GM13977 (cell line): Measurements from ENCODE around the gene KLF9.

Experiments
- DNase-seq: peaks from one replicate; pipeline ENCODE4 v3.0.0; 2012; ENCODE audit warnings: low spot score
- in situ Hi-C: fragments of 300-500 bp; cut with MboI; formaldehyde crosslinking; loops from one replicate; pipeline ENCODE4 v1.12.0; 2022; ENCODE audit warnings: low sequenced_read_pairs, low pct_unique_long_range_greater_than_20kb, mixed read lengths, inconsistent platforms; ENCODE audit not compliant: unreplicated experiment
- TF ChIP-seq, protein P1 (sequence below): IDR thresholded peaks from 2 replicates; pipeline ENCODE4 v1.5.1; 2012; ENCODE audit warnings: mild to moderate bottlenecking, control low read depth; ENCODE audit not compliant: insufficient read depth; ENCODE audit errors: extremely low read depth, missing control alignments

KLF9 gene

GRCh38 chr9:70382046-70382708 lies 32.3 kb downstream of the KLF9 start:
- no peak for DNase-seq
- in situ Hi-C loops, result no loop called here
- TF ChIP-seq, protein P1, sequence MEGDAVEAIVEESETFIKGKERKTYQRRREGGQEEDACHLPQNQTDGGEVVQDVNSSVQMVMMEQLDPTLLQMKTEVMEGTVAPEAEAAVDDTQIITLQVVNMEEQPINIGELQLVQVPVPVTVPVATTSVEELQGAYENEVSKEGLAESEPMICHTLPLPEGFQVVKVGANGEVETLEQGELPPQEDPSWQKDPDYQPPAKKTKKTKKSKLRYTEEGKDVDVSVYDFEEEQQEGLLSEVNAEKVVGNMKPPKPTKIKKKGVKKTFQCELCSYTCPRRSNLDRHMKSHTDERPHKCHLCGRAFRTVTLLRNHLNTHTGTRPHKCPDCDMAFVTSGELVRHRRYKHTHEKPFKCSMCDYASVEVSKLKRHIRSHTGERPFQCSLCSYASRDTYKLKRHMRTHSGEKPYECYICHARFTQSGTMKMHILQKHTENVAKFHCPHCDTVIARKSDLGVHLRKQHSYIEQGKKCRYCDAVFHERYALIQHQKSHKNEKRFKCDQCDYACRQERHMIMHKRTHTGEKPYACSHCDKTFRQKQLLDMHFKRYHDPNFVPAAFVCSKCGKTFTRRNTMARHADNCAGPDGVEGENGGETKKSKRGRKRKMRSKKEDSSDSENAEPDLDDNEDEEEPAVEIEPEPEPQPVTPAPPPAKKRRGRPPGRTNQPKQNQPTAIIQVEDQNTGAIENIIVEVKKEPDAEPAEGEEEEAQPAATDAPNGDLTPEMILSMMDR, result no peak

DNA sequence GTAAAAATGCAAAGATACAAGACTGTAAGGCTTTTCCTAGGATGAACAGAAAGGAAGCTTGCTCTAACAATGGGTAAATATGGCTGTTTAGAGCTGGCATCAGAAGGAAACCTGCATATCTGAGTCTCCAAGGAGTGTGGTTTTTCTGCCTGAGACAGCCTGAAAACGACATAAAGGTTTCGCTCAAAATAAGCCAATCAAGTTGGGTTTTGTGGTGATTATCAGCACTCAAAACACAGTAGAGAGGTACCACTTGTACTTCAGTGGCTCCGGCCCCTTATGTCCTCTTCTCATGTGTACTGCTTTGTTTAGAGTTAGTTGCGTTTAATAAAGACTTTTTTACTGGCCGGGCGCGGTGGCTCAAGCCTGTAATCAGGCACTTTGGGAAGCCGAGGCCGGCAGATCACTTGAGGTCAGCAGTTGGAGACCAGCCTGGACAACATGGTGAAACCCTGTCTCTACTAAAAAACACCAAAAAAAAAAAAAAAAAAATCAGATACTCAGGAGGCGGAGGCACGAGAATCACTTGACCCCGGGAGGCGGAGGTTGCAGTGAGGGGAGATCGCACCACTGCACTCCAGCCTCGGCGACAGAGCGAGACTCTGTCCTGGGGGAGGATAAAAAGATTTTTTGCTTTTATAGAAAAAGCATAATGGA lies 39.4 kb downstream of the KLF9 start:
- DNase-seq, result no peak
- TF ChIP-seq, protein P1, result no peak
- in situ Hi-C loops, result no loop called here

GRCh38 chr9:70367305-70367930 lies 47.0 kb downstream of the KLF9 start:
- in situ Hi-C loops, result no loop called here
- TF ChIP-seq, protein P1, result no peak
- no peak for DNase-seq

GRCh38 chr9:70363760-70364159 lies 50.7 kb downstream of the KLF9 start:
- TF ChIP-seq, protein P1, result no peak
- no peak for DNase-seq
- in situ Hi-C loops, result no loop called here

DNA sequence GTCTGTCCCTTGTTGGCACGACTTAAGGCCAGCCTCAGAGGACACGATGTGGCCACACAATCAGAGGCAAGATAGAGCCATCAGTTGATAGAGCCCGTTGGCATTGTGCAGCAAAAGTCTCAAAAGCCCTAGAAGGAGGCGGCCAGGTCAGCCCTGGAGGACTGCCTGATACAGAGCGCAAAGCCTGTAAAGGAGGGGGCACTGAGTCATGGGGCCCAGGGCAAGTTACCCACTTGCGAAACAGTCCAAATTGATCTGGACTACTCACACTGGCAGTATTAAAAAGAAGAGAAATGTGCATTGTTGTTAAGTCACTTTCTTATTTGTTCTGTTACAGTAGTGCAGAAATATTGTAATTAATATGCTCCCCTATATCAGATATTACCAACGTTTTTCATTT lies 51.5 kb downstream of the KLF9 start:
- DNase-seq, result no peak
- TF ChIP-seq, protein P1, result no peak
- in situ Hi-C loops, result no loop called here

DNA sequence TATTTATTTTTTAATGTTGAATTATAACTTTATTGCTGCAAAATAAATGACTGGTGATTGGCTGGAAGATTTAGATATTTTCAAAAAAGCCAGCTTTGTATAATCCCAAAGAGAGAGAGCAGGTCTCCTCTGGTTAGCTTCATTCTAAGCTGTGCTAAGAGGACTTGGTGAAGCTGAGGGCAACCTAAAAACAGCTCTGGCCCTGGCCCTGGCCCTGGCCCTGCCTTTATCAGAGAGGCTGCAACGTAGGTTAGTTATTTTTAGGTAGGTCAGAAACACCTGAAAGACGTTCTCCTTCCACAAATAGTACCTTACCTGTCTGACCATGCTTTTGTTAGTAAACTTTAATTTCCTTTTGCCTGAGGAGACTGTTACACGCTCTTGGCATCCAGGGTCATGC lies 58.7 kb downstream of the KLF9 start:
- TF ChIP-seq, protein P1, result no peak
- no peak for DNase-seq
- in situ Hi-C loops, result loop anchor here (10.0 kb wide), 1 partner anchor 129 kb away; no protein-coding TSS in a partner anchor
